Measurements from ENCODE around the gene NAPA.
A peak's percentile ranks its signal among the peaks of the same experiment; 100 is the strongest.

NAPA gene

GRCh38 chr19:47479701-47480503, 35.0 kb downstream of the NAPA start:
- peaks cover 1% of the 10 kb centered on the region for H3K36me3 ChIP-seq (ENCODE audit: insufficient read depth, low read length)
- no peaks in the 10 kb centered on the region for H3K9me3 ChIP-seq (ENCODE audit: low read length)
- no peak overlapping the region for H3K9ac ChIP-seq (ENCODE audit: low read length)
- H3K4me3 ChIP-seq (ENCODE audit: low read depth in 1 of 2, low read length in 2 of 2) = no peak overlapping the region
- H3K27ac ChIP-seq (ENCODE audit: low read depth, low read length) = no peak overlapping the region
- H3K27me3 ChIP-seq (ENCODE audit: control insufficient read depth in 1 of 2, insufficient read depth in 2 of 2, low read length in 2 of 2) = no peaks in the 10 kb centered on the region
- H3K4me1 ChIP-seq (ENCODE audit: insufficient read depth, low read length) = peaks cover 8% of the 10 kb centered on the region

GRCh38 chr19:47476438-47476972, 38.4 kb downstream of the NAPA start:
- Histone ChIP-seq H3K9ac (ENCODE audit: low read length) (no peak overlapping the region), H3K4me1 (ENCODE audit: insufficient read depth, low read length) (peaks cover 6% of the 10 kb centered on the region), H3K27me3 (ENCODE audit: control insufficient read depth in 1 of 2, insufficient read depth in 2 of 2, low read length in 2 of 2) (no peaks in the 10 kb centered on the region), H3K9me3 (ENCODE audit: low read length) (no peaks in the 10 kb centered on the region), H3K27ac (ENCODE audit: low read depth, low read length) (no peak overlapping the region), H3K36me3 (ENCODE audit: insufficient read depth, low read length) (no peaks in the 10 kb centered on the region), H3K4me3 (ENCODE audit: low read depth in 1 of 2, low read length in 2 of 2) (no peak overlapping the region)

- Histone ChIP-seq H3K4me3 (ENCODE audit: low read depth in 1 of 2, low read length in 2 of 2) (no peak overlapping the region), H3K9ac (ENCODE audit: low read length) (no peak overlapping the region), H3K36me3 (ENCODE audit: insufficient read depth, low read length) (no peaks in the 10 kb centered on the region), H3K27me3 (ENCODE audit: control insufficient read depth in 1 of 2, insufficient read depth in 2 of 2, low read length in 2 of 2) (peaks cover 0 to 4% of the 10 kb centered on the region in 2 donors), H3K27ac (ENCODE audit: low read depth, low read length) (no peak overlapping the region), H3K4me1 (ENCODE audit: insufficient read depth, low read length) (peaks cover 8% of the 10 kb centered on the region), H3K9me3 (ENCODE audit: low read length) (no peaks in the 10 kb centered on the region)
These were observed 39.4 kb downstream of the NAPA start for GRCh38 chr19:47475465-47475864.

- no peaks in the 10 kb centered on the region for H3K9me3 ChIP-seq (ENCODE audit: low read length)
- no peak overlapping the region for H3K27ac ChIP-seq (ENCODE audit: low read depth, low read length)
- no peak overlapping the region for H3K4me3 ChIP-seq (ENCODE audit: low read depth in 1 of 2, low read length in 2 of 2)
- peaks cover 27% of the 10 kb centered on the region for H3K4me1 ChIP-seq (ENCODE audit: insufficient read depth, low read length)
- peaks cover 6 to 16% of the 10 kb centered on the region in 2 donors for H3K27me3 ChIP-seq (ENCODE audit: control insufficient read depth in 1 of 2, insufficient read depth in 2 of 2, low read length in 2 of 2)
- no peak overlapping the region for H3K9ac ChIP-seq (ENCODE audit: low read length)
- H3K36me3 ChIP-seq (ENCODE audit: insufficient read depth, low read length) = no peaks in the 10 kb centered on the region
These were observed 41.5 kb downstream of the NAPA start for GRCh38 chr19:47473336-47473735.

- Histone ChIP-seq H3K27me3 (ENCODE audit: control insufficient read depth in 1 of 2, insufficient read depth in 2 of 2, low read length in 2 of 2) (peaks cover 6 to 16% of the 10 kb centered on the region in 2 donors), H3K9ac (ENCODE audit: low read length) (peak within 1 kb of the TSS; percentile 49), H3K27ac (ENCODE audit: low read depth, low read length) (peak within 1 kb of the TSS; percentile 91), H3K9me3 (ENCODE audit: low read length) (no peaks in the 10 kb centered on the region), H3K4me1 (ENCODE audit: insufficient read depth, low read length) (peaks cover 27% of the 10 kb centered on the region), H3K36me3 (ENCODE audit: insufficient read depth, low read length) (no peaks in the 10 kb centered on the region), H3K4me3 (ENCODE audit: low read depth in 1 of 2, low read length in 2 of 2) (peak within 1 kb of the TSS; percentile 56 to 89)
These were observed 43.0 kb downstream of the NAPA start, which contains the start of gene SLC8A2 for GRCh38 chr19:47471733-47472457. Gene SLC8A2 (minus strand): TSS chr19:47471893. CDS start chr19:47466403, 5,490 bp downstream.

- Histone ChIP-seq H3K4me1 (ENCODE audit: insufficient read depth, low read length) (peaks cover 27% of the 10 kb centered on the region), H3K36me3 (ENCODE audit: insufficient read depth, low read length) (no peaks in the 10 kb centered on the region), H3K27ac (ENCODE audit: low read depth, low read length) (peak overlapping the region; percentile 91), H3K27me3 (ENCODE audit: control insufficient read depth in 1 of 2, insufficient read depth in 2 of 2, low read length in 2 of 2) (peaks cover 6 to 16% of the 10 kb centered on the region in 2 donors), H3K9ac (ENCODE audit: low read length) (peak overlapping the region; percentile 49), H3K9me3 (ENCODE audit: low read length) (no peaks in the 10 kb centered on the region), H3K4me3 (ENCODE audit: low read depth in 1 of 2, low read length in 2 of 2) (peak overlapping the region; percentile 56 to 89)
These were observed 43.5 kb downstream of the NAPA start for GRCh38 chr19:47471381-47471732.

- Histone ChIP-seq H3K4me3 (ENCODE audit: low read depth in 1 of 2, low read length in 2 of 2) (peak overlapping the region; percentile 56 to 89), H3K27me3 (ENCODE audit: control insufficient read depth in 1 of 2, insufficient read depth in 2 of 2, low read length in 2 of 2) (peaks cover 6 to 16% of the 10 kb centered on the region in 2 donors), H3K9ac (ENCODE audit: low read length) (peak overlapping the region; percentile 49)
These were observed 44.2 kb downstream of the NAPA start for GRCh38 chr19:47470447-47471195.

GRCh38 chr19:47469719-47470118, 45.1 kb downstream of the NAPA start:
- peak overlapping the region; percentile 78 for H3K27ac ChIP-seq (ENCODE audit: low read depth, low read length)
- H3K4me1 ChIP-seq (ENCODE audit: insufficient read depth, low read length) = peaks cover 27% of the 10 kb centered on the region

More at GRCh38 chr19:47470447-47471195, 44.2 kb downstream of the NAPA start:
- Histone ChIP-seq H3K27ac (ENCODE audit: low read depth, low read length) (peak overlapping the region; percentile 91), H3K4me1 (ENCODE audit: insufficient read depth, low read length) (peaks cover 27% of the 10 kb centered on the region), H3K36me3 (ENCODE audit: insufficient read depth, low read length) (no peaks in the 10 kb centered on the region), H3K9me3 (ENCODE audit: low read length) (no peaks in the 10 kb centered on the region)

GRCh38 chr19:47469363-47469700, 45.5 kb downstream of the NAPA start:
- Histone ChIP-seq H3K4me1 (ENCODE audit: insufficient read depth, low read length) (peaks cover 27% of the 10 kb centered on the region), H3K27me3 (ENCODE audit: control insufficient read depth in 1 of 2, insufficient read depth in 2 of 2, low read length in 2 of 2) (peaks cover 6 to 16% of the 10 kb centered on the region in 2 donors), H3K27ac (ENCODE audit: low read depth, low read length) (peak overlapping the region; percentile 78), H3K9ac (ENCODE audit: low read length) (no peak overlapping the region), H3K4me3 (ENCODE audit: low read depth in 1 of 2, low read length in 2 of 2) (peak overlapping the region; percentile 38 to 56), H3K36me3 (ENCODE audit: insufficient read depth, low read length) (no peaks in the 10 kb centered on the region), H3K9me3 (ENCODE audit: low read length) (no peaks in the 10 kb centered on the region)

More at GRCh38 chr19:47469719-47470118, 45.1 kb downstream of the NAPA start:
- Histone ChIP-seq H3K27me3 (ENCODE audit: control insufficient read depth in 1 of 2, insufficient read depth in 2 of 2, low read length in 2 of 2) (peaks cover 6 to 16% of the 10 kb centered on the region in 2 donors), H3K36me3 (ENCODE audit: insufficient read depth, low read length) (no peaks in the 10 kb centered on the region), H3K9ac (ENCODE audit: low read length) (no peak overlapping the region), H3K4me3 (ENCODE audit: low read depth in 1 of 2, low read length in 2 of 2) (peak overlapping the region; percentile 38 to 56), H3K9me3 (ENCODE audit: low read length) (no peaks in the 10 kb centered on the region)

GRCh38 chr19:47467914-47468313, 46.9 kb downstream of the NAPA start:
- H3K27ac ChIP-seq (ENCODE audit: low read depth, low read length) = no peak overlapping the region
- H3K4me3 ChIP-seq (ENCODE audit: low read depth in 1 of 2, low read length in 2 of 2) = no peak overlapping the region
- H3K9me3 ChIP-seq (ENCODE audit: low read length) = no peaks in the 10 kb centered on the region
- H3K9ac ChIP-seq (ENCODE audit: low read length) = no peak overlapping the region
- H3K4me1 ChIP-seq (ENCODE audit: insufficient read depth, low read length) = peaks cover 27% of the 10 kb centered on the region
- no peaks in the 10 kb centered on the region for H3K36me3 ChIP-seq (ENCODE audit: insufficient read depth, low read length)
- H3K27me3 ChIP-seq (ENCODE audit: control insufficient read depth in 1 of 2, insufficient read depth in 2 of 2, low read length in 2 of 2) = peaks cover 6 to 16% of the 10 kb centered on the region in 2 donors

GRCh38 chr19:47465957-47466356, 48.9 kb downstream of the NAPA start:
- Histone ChIP-seq H3K9ac (ENCODE audit: low read length) (no peak overlapping the region), H3K4me3 (ENCODE audit: low read depth in 1 of 2, low read length in 2 of 2) (no peak overlapping the region), H3K4me1 (ENCODE audit: insufficient read depth, low read length) (peaks cover 22% of the 10 kb centered on the region), H3K27ac (ENCODE audit: low read depth, low read length) (no peak overlapping the region), H3K9me3 (ENCODE audit: low read length) (no peaks in the 10 kb centered on the region), H3K36me3 (ENCODE audit: insufficient read depth, low read length) (no peaks in the 10 kb centered on the region), H3K27me3 (ENCODE audit: control insufficient read depth in 1 of 2, insufficient read depth in 2 of 2, low read length in 2 of 2) (peaks cover 6 to 16% of the 10 kb centered on the region in 2 donors)
